NCI-H524 treated with DMSO at 0.1 percent for 48 hours (cell line): ENCODE data around the gene VAPA.

ENCODE experiments used
- DNase-seq: peaks from one replicate; lab custom pipeline; 2025; lab: John Stamatoyannopoulos, UW

VAPA gene

GRCh38 chr18:9941103-9941502, 27.3 kb downstream of the VAPA start:
- no peak for DNase-seq

DNA sequence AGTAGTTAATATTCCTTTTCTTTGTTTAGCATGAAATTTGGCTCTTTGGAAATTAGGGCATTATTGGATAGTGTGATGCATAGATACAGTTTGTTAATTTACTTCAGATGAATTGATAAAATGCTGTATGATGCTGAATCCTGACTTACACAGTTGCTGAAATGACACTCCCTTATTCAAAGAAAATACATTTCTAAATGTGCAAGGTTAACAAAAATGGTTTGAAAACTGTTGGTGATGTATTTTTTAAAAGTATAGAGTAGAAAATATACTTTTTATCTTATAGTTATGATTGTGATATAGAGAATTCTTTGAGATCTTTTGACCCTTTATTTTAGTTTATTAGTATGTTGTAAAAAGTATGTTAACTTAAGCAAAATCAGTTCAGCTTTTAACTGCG, 27.8 kb downstream of the VAPA start:
- no peak for DNase-seq

DNA sequence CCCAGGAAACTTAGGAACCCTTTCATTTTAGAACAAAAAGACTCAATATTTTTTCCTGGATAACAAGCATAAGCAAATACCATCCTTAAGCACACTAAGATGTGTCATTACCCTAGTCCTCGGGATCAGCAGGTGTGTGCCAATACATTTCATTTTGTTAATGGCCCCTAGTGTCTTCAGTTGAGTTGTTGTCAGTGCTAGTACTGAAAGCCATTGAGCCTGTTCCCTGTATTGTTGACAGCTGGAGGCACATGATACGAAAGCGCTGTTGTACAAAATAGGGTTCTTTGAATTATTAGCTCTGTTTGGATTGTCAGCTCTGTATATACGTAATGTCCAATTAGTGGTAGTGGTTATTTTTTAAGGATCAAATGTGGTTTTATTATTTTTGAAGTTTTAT, 29.5 kb downstream of the VAPA start:
- no peak for DNase-seq

- DNase-seq, result no peak
Observed at GRCh38 chr18:9944805-9945204, 31.0 kb downstream of the VAPA start.

DNA sequence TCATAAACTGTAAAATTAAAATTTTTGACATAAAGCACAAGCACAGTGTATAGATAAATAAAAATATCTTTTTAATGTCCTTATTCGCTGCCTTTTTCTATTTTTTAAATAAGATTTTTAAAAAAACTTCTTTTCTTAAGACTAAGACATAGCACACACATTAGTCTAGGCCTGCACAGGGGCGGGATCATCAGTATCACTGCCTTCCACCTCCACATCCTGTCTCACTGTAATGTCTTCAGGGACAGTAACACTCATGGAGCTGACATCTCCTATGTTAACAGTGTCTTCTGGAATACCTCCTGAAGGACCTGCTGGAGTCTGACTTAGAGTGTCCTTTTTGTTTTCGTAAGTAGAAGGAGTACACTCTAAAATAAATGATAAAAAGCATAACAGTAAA, 33.0 kb downstream of the VAPA start:
- no peak for DNase-seq

GRCh38 chr18:9947248-9947647, 33.4 kb downstream of the VAPA start:
- DNase-seq, result no peak

DNA sequence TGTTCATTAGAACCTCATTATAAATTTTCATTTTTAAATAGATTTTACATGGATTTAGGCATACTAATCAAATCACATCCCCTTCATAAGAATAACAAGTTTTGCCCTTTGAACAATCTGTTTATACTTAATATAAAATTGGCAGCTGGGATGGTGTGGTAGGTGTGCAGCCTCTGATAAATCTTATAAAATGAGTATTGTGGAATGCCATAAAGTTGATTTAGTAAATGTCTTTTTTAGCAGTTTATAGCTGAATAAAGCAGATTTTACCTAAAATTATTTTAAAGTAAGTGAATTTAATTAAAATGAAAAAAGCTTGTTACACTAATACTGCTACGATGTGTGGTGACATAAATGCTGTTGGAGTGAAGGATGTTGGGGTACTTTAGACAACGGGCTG, 35.5 kb downstream of the VAPA start:
- DNase-seq, result no peak

- DNase-seq, result no peak
Observed at GRCh38 chr18:9949861-9950260, 36.0 kb downstream of the VAPA start.

- no peak for DNase-seq
Observed at GRCh38 chr18:9950289-9951016, 36.6 kb downstream of the VAPA start.

GRCh38 chr18:9951022-9951859, 37.4 kb downstream of the VAPA start:
- DNase-seq, result peak; percentile 19

DNA sequence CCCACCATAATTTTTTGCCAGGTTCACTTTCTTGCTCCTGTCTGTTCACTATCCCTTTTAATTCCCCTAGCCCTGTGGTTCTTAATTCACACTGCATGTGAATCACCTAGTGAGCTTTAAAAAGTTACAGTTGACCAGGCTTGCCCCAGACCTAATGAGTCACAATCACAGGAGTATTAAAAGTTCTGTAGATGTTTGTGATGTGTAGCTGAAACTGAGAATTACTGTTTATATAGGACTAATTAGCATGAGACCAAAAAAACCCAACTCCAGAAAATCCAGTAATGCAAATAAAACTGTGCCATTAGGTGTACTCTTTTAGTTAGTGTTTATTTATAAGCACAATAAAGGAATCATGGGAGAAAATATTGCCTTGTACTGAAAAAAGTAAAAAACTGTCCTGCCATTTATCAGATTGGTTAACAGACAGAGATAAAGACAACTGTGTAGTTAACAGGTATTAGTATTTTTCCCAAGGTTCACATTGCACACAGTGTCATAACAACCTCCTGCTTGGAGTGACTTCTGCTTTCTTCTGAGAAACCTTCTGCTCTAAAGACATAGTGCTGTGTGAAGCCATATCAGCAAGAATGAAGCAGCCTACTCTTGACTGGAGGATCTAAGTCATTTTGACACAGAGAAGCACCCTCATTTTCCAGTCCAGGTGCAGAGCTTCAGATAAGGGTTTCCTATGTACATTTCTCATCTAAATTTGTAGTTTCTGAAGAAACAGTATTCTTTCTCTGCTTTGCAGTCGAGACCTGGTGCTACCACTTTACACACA, 39.0 kb downstream of the VAPA start:
- no peak for DNase-seq

DNA sequence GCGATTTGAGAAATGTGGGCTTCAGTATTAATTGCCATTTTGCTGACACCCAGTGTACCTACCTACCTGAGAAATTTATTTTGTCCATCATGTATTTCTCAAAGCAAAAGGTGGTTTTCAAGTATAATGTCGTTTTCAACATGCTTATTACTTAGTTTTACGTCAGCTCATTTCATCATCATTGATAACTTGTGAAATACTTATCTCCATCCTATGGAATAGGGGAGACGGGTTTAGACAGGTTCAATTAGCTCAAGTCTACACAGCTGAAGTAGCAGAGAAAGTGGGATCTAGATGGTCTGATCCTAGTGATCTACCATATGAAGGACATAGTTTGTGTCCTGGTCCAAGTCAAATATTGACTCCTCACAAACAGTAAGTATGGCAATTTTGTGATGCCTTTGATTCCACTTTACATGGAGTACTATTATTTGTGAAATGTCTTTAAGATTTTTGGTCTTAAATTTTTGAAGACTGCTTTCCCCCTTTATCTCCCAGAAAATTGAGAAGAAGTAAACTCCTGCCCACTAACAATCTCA, 45.1 kb downstream of the VAPA start:
- DNase-seq, result no peak

DNA sequence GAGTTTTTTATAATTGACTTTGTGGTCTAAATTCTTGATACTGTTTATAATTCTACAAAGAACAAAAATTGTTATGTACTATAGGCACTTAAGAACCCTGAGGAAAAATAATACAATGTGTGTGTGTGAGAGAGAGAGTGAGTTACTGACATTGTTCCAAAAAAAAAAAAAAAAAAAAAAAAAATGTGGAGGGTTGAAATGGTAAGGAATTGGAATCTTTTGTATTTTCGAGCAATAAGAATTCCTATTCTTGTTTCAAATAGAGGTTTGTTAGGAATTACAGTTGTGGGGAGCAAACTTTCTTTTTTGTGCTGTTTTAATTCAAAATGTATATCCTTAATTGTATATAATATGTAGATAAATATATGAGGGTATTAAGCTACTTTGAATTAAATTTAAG, 45.7 kb downstream of the VAPA start:
- no peak for DNase-seq

DNA sequence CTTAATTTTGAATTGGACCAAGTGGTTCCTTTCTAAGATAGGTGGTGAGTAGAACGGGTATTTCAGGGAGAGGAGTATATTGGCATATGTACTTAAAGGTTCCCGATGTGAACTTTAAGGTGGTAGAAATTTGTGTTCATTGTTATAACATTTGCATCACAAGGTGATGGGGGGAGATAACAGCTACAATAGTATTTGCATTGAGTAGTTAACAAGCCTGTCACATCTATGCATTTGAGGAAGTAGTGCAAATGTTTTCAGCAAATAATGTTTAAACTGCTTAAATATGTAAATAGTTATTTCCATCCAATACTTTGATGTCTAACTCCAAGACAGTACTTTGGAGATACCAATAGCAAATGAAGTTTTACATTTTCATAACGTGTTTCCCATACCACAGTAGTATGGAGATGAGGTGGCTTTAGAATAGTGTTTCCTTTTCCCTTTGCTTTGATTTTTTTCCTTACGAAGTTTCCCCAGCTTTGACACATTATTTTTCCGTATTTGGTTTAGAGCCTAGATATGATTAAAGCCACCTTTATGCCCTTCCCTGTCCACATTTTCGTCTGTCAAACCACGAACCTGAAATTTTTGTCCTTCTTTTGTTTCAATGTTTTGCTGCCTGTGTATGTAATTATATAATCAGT, 46.6 kb downstream of the VAPA start:
- DNase-seq, result no peak

DNA sequence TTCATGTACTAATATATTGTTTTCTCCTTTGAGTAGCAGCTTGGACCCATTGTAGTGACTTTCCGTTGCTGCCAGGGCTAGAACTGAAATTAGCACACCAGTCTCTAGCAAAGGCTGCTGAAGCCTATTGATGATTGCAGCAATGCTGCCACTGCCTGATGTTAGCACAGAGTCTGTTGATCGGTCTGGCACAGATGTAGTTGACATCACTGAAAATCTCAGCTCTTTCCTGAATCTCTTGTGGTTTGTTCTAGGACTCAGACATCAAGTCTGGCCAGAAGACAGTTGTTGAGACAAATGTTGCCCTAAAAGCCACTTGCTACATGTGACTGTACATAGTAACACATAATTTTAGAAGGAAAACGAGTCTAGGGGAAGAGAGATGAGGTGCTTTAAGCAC, 47.2 kb downstream of the VAPA start:
- DNase-seq, result no peak

DNA sequence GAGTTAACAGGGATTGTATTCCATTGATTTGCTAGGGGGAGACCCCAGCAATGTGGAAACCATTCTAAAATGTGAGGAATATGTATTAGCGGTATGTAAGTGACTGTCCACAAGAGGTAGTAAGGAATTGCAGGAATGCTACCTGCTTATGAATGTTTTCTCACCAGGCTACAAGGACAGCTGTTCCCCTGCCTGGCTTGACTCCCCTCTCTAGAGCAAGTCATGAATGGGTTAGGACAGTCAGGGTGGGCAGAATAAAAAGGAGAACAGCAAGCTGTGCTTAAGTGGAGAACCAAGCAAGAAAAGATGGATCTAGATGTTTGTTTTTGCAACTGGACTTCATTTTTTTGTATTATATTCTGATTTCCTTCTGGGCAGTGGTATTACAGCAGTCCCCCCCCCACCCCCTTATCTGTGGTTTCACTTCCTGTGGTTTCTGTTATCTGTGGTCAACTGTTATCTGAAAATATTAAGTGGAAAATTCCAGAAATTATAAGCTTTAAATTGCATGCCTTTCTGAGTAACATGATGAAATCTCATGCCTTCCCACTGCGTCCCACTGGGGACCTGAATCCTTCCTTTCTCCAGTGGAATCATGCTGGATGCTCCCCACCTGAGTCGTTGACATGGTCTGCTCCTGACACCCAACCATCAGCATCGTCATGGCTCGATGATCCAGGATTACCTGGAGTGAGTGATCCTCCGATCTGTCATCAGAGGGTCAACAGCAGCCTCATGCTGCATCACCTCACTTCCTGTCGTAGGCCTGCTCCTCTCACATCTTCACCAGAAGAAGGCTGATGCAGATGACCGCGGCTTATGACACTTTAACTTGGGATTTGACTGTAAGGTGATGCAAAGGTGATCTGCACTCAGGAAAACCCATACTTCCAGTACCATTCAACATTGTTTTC, 52.2 kb downstream of the VAPA start:
- DNase-seq, result no peak

DNA sequence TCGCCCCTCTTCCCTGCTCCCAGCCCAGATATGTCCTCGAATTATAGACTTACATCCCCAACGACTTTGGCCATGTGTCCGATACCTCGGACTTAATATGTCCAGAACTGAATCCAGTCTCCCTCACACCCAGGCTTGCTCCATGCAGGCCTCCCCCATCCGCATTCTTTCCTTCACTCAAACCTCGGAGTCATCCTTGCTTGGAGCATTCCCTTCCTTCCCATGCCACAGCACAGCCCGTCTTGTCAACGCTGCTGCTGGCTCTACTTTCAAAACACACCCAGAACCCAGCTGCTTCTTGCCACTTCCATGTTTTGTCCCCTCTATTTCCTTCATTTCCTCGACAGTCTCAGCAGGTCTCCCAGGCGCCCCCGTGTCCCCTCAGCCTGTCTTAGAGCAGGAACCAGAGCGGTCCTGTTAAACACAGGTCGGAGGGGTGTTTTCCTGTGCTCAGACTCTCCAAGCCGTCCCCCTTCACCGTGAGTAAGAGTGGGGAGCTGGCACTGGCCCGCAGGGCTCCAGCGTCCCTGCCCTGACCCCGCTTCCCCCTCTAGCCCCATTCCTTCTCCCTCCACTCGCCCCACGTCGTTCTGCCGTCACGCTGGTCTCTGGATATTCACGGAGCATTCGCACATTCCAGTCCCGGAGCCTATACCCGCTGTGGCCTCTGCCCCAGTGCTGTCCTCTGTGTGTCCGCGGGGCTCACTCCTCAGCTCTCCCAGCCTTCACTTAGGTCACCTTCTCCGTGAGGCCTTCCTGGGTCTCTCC, 54.4 kb downstream of the VAPA start:
- no peak for DNase-seq

DNA sequence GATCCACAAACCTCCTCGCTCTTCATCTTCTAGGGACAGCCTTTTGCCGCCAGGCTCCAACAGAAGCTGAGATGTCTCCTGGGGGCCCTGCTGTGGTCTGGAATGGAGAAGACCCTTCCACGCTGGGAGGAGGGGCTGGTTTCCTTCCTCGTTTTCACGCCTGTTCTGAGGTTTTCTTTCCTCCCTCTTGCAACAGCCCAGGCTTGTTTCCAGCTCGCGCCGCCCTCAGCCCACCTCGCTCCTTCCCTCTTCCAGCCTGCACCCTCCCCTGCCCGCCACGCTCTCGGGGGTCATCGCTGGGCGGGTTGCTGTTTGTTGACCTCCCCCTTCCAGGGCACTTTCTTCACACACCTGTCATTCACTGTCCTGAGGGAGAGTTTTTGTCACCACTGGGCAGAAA, 55.4 kb downstream of the VAPA start:
- DNase-seq, result no peak

DNA sequence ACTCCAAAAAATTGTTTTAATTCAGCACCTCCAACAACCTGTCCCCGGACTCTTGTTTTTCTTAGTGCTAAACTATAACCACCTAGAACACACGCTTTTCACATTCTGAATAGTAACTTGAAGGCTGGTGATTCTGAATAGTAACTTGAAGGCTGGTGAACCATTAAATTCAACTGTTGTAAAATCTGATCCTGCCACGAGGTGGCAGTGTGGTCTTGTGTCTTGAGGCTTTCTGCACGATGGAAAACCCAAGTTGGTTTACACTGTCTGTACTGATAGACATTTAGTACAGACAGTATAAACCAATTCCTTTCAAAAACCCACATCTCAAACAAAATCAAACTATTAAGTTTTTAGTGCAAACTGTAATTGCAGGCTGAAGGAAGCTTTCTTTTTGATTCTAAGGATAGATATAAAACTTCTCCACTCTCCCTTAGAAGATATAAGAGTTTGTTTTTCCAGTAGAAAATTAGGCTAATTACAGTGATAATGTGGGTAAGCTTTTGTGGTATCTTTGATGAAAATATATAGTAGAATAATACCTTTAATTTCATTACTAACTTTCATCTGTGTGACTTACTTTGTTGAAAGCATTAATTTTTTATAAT, 57.6 kb downstream of the VAPA start:
- no peak for DNase-seq

GRCh38 chr18:9973470-9973869, 59.7 kb downstream of the VAPA start:
- no peak for DNase-seq
